HG03196 (cell line): ENCODE data around the gene TRPC6.
"Not testable (repeated sequence)": the region's sequence is repeated elsewhere in the genome, so short reads cannot be mapped to it uniquely, and the experiment has no call there.

ENCODE experiments used
- ATAC-seq: cut with Tn5 transposase; IDR thresholded peaks from one replicate; pipeline ENCODE4 v1.9.1; 2021; ENCODE audit not compliant: unreplicated experiment

The TRPC6 gene

GRCh38 chr11:101456812-101457211 is 127.0 kb downstream of the TRPC6 start:
- no peak for ATAC-seq

GRCh38 chr11:101453682-101454081 is 130.1 kb downstream of the TRPC6 start:
- ATAC-seq: no peak

GRCh38 chr11:101448881-101449442 is 134.8 kb downstream of the TRPC6 start:
- no peak for ATAC-seq

GRCh38 chr11:101446726-101447125 is 137.1 kb downstream of the TRPC6 start:
- ATAC-seq: no peak

GRCh38 chr11:101446238-101446637 is 137.6 kb downstream of the TRPC6 start:
- no peak for ATAC-seq

- ATAC-seq: no peak
Measured at GRCh38 chr11:101445761-101446160, 138.0 kb downstream of the TRPC6 start.

- ATAC-seq: no peak
Measured at GRCh38 chr11:101444851-101445250, 139.0 kb downstream of the TRPC6 start.

- no peak for ATAC-seq
Measured at GRCh38 chr11:101444164-101444563, 139.6 kb downstream of the TRPC6 start.

GRCh38 chr11:101442936-101443521 is 140.8 kb downstream of the TRPC6 start:
- no peak for ATAC-seq

GRCh38 chr11:101442171-101442570 is 141.6 kb downstream of the TRPC6 start:
- ATAC-seq: no peak

- ATAC-seq: no peak
Measured at GRCh38 chr11:101441747-101442146, 142.1 kb downstream of the TRPC6 start.

- ATAC-seq: no peak
Measured at GRCh38 chr11:101439488-101439887, 144.3 kb downstream of the TRPC6 start.

- not testable (repeated sequence) for ATAC-seq
Measured at GRCh38 chr11:101438708-101439107, 145.1 kb downstream of the TRPC6 start.

- ATAC-seq: no peak
Measured at GRCh38 chr11:101438126-101438525, 145.7 kb downstream of the TRPC6 start.

GRCh38 chr11:101436511-101437142 is 147.2 kb downstream of the TRPC6 start:
- no peak for ATAC-seq

- no peak for ATAC-seq
Measured at GRCh38 chr11:101435408-101435973, 148.3 kb downstream of the TRPC6 start.

- no peak for ATAC-seq
Measured at GRCh38 chr11:101434026-101434643, 149.7 kb downstream of the TRPC6 start.

GRCh38 chr11:101433151-101433550 is 150.7 kb downstream of the TRPC6 start:
- no peak for ATAC-seq

GRCh38 chr11:101429703-101430540 is 153.9 kb downstream of the TRPC6 start:
- ATAC-seq: no peak

GRCh38 chr11:101428918-101429317 is 154.9 kb downstream of the TRPC6 start:
- no peak for ATAC-seq

GRCh38 chr11:101407324-101407723 is 176.5 kb downstream of the TRPC6 start:
- no peak for ATAC-seq
